Ovary (tissue), 3 donors: ENCODE data around the gene GFER.

Source experiments
- CTCF ChIP-seq, 3 donors: fragments of 450-650 bp in 2 of 3; fragments of 200-600 bp in 1 of 3; IDR thresholded peaks; one replicate each; pipeline versions ENCODE4 v1.5.1 to v1.8.0; 2016 to 2022; ENCODE audit warnings: antibody characterized with exemption in 3 of 3, mild to moderate bottlenecking in 1 of 3
- EP300 ChIP-seq: sonication (generic); formaldehyde crosslinking; IDR thresholded peaks from one replicate; pipeline ENCODE4 v1.6.1; 2017; ENCODE audit warnings: antibody characterized with exemption
- POLR2A ChIP-seq: fragments of 450-650 bp; IDR thresholded peaks from one replicate; pipeline ENCODE4 v1.6.1; 2017; ENCODE audit warnings: antibody characterized with exemption, mild to moderate bottlenecking, moderate library complexity
- donor health status: DM: no; HTN: no; CAD: no.

DNA sequence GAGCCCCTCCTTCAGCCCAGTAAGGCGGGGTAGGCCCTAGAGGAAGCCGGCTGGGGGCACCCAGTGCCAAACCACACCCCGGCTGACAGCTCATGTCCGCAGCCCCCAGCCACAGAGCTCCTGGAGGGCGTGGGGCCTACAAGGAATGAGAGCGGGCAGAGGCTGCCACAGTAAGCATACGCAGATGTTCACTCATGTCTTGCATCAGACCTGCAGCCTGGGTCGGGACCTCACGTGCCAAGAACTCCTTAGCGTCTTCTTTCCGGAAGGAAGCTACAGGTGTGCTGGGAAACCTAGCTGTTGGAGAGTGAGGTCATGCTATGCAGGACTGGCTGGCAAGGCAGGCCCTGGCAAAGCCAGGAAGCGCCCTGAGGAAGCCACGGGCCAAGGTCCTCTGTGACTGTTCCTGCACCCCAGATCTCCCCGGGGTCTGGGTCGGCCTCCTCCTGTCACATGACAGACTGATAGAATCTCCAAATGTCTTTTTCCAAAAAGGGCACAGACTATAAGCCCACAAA is 24.1 kb downstream of the GFER start:
- TF ChIP-seq CTCF (IDR thresholded peaks at IDR 0.05) (no peak), POLR2A (no peak), EP300 (no peak)
